Central memory CD8-positive, alpha-beta T cell (primary cell): ENCODE results near the gene SPATA20.
A peak's percentile ranks its signal among the peaks of the same experiment; 100 is the strongest.

Experiments used
- ATAC-seq: fragments of 150-1000 bp; cut with Tn5 transposase; replicated peaks from 2 replicates; pipeline ENCODE4 v1.10.0; 2022; ENCODE audit warnings: mild to moderate bottlenecking, moderate FRiP score, moderate number of reproducible peaks; ENCODE audit not compliant: poor library complexity, severe bottlenecking; ENCODE audit errors: extremely low read depth
- DNase-seq, 2 donors: peaks; one replicate each; pipeline ENCODE4 v3.0.0; 2021; ENCODE audit warnings: low spot score in 2 of 2
- H3K27ac Mint-ChIP-seq: one replicate; pipeline ENCODE4 v1.8.0; 2022; ENCODE audit warnings: low read depth, mild to moderate bottlenecking, moderate library complexity, mixed read lengths
- H3K27me3 Mint-ChIP-seq: one replicate; pipeline ENCODE4 v1.8.0; 2022; ENCODE audit warnings: mixed read lengths
- H3K36me3 Mint-ChIP-seq: one replicate; pipeline ENCODE4 v1.8.0; 2022; ENCODE audit warnings: mild to moderate bottlenecking, moderate library complexity, mixed read lengths; ENCODE audit not compliant: insufficient read depth
- H3K4me1 Mint-ChIP-seq: one replicate; pipeline ENCODE4 v1.8.0; 2022; ENCODE audit warnings: mixed read lengths
- H3K4me3 Mint-ChIP-seq: one replicate; pipeline ENCODE4 v1.8.0; 2022; ENCODE audit warnings: mild to moderate bottlenecking, moderate library complexity, mixed read lengths
- H3K9me3 Mint-ChIP-seq: one replicate; pipeline ENCODE4 v1.8.0; 2022; ENCODE audit warnings: mixed read lengths

The SPATA20 gene

DNA sequence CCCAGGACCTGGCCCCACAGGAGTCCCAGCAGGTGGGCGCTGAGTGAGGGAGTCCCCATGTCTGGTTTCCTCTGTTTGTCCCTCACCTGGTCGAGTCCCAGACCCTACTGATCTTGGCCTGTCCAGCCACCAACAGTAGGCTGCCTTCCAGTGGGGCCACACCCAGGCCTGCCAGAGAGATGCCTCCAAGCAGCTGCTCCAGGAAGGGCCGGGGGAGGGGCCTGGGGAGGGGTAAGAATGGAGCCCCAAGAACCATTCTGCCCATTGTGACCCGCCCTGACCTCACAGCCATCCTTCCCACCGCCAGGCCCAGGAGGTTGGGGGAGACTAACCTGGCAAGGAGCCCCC, 736 bp downstream of the SPATA20 start:
- Mint-ChIP-seq H3K36me3 (peaks cover 9% of the 10 kb centered on the region), H3K4me3 (peak overlapping the region; percentile 80), H3K9me3 (no peaks in the 10 kb centered on the region), H3K4me1 (peaks cover 17% of the 10 kb centered on the region), H3K27me3 (peaks cover 16% of the 10 kb centered on the region), H3K27ac (peak overlapping the region; percentile 38)
- ATAC-seq (no peak), DNase-seq (no peak)

DNA sequence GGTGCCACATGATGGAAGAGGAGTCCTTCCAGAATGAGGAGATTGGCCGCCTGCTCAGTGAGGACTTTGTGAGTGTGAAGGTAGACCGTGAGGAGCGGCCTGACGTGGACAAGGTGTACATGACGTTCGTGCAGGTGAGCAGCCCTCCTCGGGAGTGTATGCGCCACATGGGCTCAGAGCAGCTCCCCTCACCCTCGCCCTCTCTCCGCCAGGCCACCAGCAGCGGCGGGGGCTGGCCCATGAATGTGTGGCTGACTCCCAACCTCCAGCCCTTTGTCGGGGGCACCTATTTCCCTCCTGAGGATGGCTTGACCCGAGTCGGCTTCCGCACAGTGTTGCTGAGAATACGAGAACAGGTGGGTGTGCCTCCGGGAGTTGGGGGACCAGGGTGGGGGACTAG, 1.9 kb downstream of the SPATA20 start:
- Mint-ChIP-seq H3K36me3 (peaks cover 9% of the 10 kb centered on the region), H3K9me3 (no peaks in the 10 kb centered on the region), H3K4me3 (no peak overlapping the region), H3K27ac (no peak overlapping the region), H3K27me3 (peaks cover 14% of the 10 kb centered on the region), H3K4me1 (peaks cover 23% of the 10 kb centered on the region)
- DNase-seq (no peak), ATAC-seq (no peak)

DNA sequence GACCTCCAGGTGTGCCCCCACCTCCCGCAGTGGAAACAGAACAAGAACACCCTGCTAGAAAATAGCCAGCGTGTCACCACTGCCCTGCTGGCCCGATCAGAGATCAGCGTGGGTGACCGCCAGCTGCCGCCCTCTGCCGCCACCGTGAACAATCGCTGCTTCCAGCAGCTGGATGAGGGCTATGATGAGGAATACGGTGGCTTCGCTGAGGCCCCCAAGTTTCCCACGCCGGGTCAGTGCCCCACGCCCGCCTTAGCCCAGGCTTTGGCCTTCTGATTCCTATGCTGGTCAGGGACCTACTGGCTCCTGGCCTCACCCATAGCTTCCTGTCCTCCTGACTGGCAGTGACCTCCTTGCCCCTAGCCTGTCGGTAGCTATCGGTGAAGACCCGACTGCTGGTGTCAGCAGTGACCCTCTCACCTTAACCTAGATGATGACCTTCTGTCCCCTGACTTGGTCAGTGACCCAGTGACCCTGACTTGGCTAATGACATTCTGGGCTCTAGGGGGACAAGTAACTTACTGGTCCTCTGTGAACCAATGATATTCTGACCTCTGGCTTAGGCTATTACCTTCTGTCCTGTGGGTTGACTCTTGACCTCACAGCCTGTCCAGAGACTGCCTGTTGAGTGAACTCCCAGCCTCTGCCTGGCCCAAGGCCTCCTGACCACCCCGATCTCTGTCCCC, 2.4 kb downstream of the SPATA20 start:
- Mint-ChIP-seq H3K27me3 (peaks cover 8% of the 10 kb centered on the region), H3K9me3 (no peaks in the 10 kb centered on the region), H3K36me3 (peaks cover 9% of the 10 kb centered on the region), H3K27ac (no peak overlapping the region), H3K4me1 (peaks cover 23% of the 10 kb centered on the region), H3K4me3 (no peak overlapping the region)
- DNase-seq (no peak), ATAC-seq (no peak)

DNA sequence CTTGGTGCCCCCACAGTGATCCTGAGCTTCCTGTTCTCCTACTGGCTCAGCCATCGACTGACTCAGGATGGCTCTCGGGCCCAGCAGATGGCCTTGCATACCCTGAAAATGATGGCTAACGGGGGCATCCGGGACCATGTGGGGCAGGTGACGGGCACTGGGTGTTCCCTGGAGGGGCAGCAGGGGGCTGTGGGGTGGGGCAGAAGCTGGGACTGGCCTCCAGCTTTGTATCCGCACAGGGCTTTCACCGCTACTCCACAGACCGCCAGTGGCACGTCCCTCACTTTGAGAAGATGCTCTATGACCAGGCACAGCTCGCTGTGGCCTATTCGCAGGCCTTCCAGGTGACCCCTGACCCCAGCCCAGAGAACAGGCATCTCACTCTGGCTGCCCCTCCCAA, 3.0 kb downstream of the SPATA20 start:
- Mint-ChIP-seq H3K27me3 (peaks cover 2% of the 10 kb centered on the region), H3K4me1 (peaks cover 23% of the 10 kb centered on the region), H3K9me3 (no peaks in the 10 kb centered on the region), H3K36me3 (peaks cover 9% of the 10 kb centered on the region), H3K4me3 (no peak overlapping the region), H3K27ac (no peak overlapping the region)
- DNase-seq, result no peak
- ATAC-seq, result no peak

DNA sequence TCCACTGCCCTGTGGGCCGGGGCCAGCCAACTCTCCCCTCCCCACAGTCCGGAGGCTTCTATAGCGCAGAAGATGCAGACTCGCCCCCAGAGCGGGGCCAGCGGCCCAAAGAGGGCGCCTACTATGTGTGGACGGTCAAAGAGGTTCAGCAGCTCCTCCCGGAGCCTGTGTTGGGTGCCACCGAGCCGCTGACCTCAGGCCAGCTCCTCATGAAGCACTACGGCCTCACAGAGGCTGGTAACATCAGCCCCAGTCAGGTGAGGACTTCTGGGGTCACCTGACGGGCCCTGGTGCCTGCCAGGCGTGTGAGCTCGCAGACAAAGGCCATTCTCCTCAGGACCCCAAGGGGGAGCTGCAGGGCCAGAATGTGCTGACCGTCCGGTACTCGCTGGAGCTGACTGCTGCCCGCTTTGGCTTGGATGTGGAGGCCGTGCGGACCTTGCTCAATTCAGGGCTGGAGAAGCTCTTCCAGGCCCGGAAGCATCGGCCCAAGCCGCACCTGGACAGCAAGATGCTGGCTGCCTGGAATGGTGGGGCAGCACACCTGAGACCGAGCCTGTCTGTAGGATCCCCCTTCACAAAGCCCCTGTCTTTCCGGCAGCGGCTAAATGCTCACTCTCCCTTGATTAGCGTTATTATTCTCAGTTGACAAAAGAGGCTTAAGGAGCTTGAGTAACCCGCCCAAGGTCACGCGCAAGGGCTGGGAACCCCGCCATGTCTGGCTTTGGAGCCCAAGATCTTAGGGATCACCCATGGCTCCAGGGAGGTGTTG, 3.9 kb downstream of the SPATA20 start:
- DNase-seq, result no peak
- no peaks in the 10 kb centered on the region for H3K27me3 Mint-ChIP-seq
- ATAC-seq, result no peak
- H3K4me3 Mint-ChIP-seq, result no peak overlapping the region
- H3K9me3 Mint-ChIP-seq, result no peaks in the 10 kb centered on the region
- peaks cover 23% of the 10 kb centered on the region for H3K4me1 Mint-ChIP-seq
- peaks cover 9% of the 10 kb centered on the region for H3K36me3 Mint-ChIP-seq
- no peak overlapping the region for H3K27ac Mint-ChIP-seq

DNA sequence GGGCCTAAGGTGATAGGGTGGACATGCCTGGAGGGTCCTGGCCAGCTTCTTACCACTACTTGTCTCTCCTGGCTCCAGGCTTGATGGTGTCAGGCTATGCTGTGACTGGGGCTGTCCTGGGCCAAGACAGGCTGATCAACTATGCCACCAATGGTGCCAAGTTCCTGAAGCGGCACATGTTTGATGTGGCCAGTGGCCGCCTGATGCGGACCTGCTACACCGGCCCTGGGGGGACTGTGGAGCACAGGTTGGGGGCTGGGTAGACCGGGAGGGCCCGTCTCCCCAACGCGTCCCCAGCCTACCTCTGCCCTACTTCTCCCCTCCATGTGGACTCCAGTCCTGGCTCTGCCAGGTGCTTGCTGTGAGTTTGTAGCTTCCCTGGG, 4.5 kb downstream of the SPATA20 start:
- Mint-ChIP-seq H3K27ac (no peak overlapping the region), H3K27me3 (no peaks in the 10 kb centered on the region), H3K9me3 (no peaks in the 10 kb centered on the region), H3K4me1 (peaks cover 23% of the 10 kb centered on the region), H3K36me3 (peaks cover 9% of the 10 kb centered on the region), H3K4me3 (no peak overlapping the region)
- DNase-seq (no peak), ATAC-seq (no peak)

DNA sequence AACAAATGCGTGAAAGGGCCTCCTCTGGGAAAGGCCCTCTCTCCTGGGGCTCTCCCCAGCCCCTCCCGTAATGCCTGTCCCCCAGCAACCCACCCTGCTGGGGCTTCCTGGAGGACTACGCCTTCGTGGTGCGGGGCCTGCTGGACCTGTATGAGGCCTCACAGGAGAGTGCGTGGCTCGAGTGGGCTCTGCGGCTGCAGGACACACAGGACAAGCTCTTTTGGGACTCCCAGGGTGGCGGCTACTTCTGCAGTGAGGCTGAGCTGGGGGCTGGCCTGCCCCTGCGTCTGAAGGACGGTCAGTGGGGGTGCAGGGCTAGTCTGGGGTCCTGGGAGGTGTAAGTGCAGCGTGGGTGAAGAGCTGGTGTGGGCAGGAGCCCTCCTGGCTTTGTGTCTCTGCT, 4.9 kb downstream of the SPATA20 start:
- H3K4me3 Mint-ChIP-seq, result no peak overlapping the region
- peaks cover 7% of the 10 kb centered on the region for H3K36me3 Mint-ChIP-seq
- H3K4me1 Mint-ChIP-seq, result peaks cover 19% of the 10 kb centered on the region
- DNase-seq (no peak), ATAC-seq (no peak)
- no peaks in the 10 kb centered on the region for H3K27me3 Mint-ChIP-seq
- no peaks in the 10 kb centered on the region for H3K9me3 Mint-ChIP-seq
- no peak overlapping the region for H3K27ac Mint-ChIP-seq

DNA sequence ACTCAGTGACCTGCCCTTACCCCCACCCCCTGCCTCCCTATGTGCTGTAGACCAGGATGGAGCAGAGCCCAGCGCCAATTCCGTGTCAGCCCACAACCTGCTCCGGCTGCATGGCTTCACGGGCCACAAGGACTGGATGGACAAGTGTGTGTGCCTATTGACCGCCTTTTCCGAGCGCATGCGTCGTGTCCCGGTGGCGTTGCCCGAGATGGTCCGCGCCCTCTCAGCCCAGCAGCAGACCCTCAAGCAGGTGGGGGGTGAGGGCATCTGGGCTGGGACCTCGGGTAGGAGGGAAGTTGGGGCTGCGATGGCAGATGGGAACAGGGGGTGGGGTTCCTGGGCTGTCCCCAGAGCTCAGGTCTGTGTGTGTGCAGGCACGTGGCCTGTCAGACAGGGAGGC, 7.2 kb downstream of the SPATA20 start:
- ATAC-seq, result no peak
- Mint-ChIP-seq H3K27ac (no peak overlapping the region), H3K9me3 (no peaks in the 10 kb centered on the region)

DNA sequence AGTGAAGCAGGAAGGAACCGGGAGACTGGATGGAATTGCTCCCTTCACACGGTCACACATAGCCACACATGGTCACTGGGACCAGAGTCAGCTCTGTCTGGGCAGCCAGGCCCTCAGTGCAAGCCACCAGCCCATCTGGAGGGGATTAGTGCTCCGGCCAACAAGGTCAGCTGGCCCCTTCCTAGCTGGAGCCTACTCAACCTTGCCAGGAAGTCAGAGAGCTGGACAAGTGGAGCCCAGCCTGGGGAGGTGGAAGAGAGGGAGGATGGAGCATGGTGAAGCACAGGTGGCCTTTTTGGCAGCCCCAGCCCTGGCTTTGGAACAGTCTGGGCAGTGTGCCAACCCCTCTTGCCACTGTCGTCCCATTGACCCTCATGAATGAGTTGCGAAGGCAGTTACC, 9.8 kb downstream of the SPATA20 start:
- no peak for DNase-seq
- H3K4me1 Mint-ChIP-seq, result peaks cover 19% of the 10 kb centered on the region
- no peaks in the 10 kb centered on the region for H3K9me3 Mint-ChIP-seq
- peaks cover 6% of the 10 kb centered on the region for H3K36me3 Mint-ChIP-seq
- ATAC-seq, result no peak
- no peak overlapping the region for H3K4me3 Mint-ChIP-seq
- H3K27ac Mint-ChIP-seq, result no peak overlapping the region
- peaks cover 33% of the 10 kb centered on the region for H3K27me3 Mint-ChIP-seq

More for the DNA sequence above, 7.2 kb downstream of the SPATA20 start:
- DNase-seq, result no peak
- Mint-ChIP-seq H3K4me3 (no peak overlapping the region), H3K36me3 (peaks cover 8% of the 10 kb centered on the region), H3K27me3 (peaks cover 21% of the 10 kb centered on the region), H3K4me1 (peaks cover 14% of the 10 kb centered on the region)

DNA sequence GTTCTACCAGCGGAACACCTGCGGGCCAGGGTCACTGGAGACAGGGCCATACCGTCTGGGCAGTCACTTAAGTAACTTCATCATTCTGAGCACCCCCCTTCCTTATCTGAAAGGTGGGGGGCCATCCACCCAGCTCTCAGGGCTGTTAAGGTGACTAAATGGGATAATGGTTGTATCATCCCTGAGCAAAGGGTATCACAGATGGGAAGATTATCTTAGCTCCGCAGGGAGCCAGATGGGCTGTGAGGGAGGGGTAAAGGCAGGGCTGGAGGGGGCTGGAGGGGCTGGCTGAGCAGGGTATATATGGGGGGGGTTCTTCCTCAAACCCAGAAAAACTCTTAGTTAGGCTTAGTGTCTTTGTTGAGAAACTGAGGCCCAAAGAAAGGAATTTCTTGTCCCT, 10.7 kb downstream of the SPATA20 start:
- H3K27me3 Mint-ChIP-seq, result peaks cover 41% of the 10 kb centered on the region
- DNase-seq (no peak), ATAC-seq (no peak)
- H3K4me3 Mint-ChIP-seq, result no peak overlapping the region
- H3K9me3 Mint-ChIP-seq, result no peaks in the 10 kb centered on the region
- H3K36me3 Mint-ChIP-seq, result peaks cover 5% of the 10 kb centered on the region
- no peak overlapping the region for H3K27ac Mint-ChIP-seq
- H3K4me1 Mint-ChIP-seq, result peaks cover 27% of the 10 kb centered on the region

DNA sequence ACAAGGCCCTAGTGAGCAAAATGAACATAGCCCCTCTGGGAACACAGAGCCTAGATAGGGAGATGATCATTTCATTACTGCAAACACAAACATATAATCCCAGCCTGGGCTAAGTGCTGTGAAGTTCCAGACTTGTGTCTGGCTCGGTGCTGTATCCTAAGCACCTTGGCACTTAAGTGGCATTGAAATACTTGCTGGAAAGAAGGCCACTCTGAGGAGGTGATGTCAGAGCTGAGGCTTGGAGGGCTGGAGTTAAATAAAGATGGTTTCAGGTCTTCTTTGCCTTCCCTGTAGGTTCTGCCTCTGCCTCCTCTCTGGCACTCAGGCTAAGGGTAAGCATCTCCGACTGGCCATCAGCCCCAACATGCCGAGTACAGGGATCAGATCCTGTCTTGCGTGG, 11.1 kb downstream of the SPATA20 start:
- H3K4me3 Mint-ChIP-seq, result peak overlapping the region; percentile 76
- peaks cover 27% of the 10 kb centered on the region for H3K4me1 Mint-ChIP-seq
- no peak for ATAC-seq
- H3K27me3 Mint-ChIP-seq, result peaks cover 46% of the 10 kb centered on the region
- no peak for DNase-seq
- H3K36me3 Mint-ChIP-seq, result peaks cover 5% of the 10 kb centered on the region
- H3K9me3 Mint-ChIP-seq, result no peaks in the 10 kb centered on the region
- no peak overlapping the region for H3K27ac Mint-ChIP-seq

DNA sequence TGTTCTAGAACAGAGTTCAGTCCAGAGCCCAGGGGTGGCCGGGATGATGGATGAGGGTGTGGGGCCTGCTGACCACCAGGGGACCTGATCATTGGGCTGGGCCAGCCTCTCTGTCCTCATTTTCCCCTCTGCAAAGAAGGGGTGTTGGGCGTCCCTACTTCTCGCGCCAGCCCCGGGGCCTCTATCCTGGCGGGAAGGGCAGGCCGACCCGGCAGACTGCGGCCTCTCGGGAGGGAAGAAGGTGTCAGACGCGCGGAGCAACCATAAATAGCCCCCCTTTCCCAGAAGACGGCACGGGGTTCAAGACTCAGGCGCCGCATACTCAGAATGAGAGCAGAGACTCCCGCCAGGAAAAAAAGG, 11.6 kb downstream of the SPATA20 start:
- no peak overlapping the region for H3K27ac Mint-ChIP-seq
- peaks cover 51% of the 10 kb centered on the region for H3K27me3 Mint-ChIP-seq
- H3K9me3 Mint-ChIP-seq, result no peaks in the 10 kb centered on the region
- H3K36me3 Mint-ChIP-seq, result peaks cover 5% of the 10 kb centered on the region
- H3K4me3 Mint-ChIP-seq, result peak overlapping the region; percentile 76
- DNase-seq (no peak), ATAC-seq (no peak)
- peaks cover 24% of the 10 kb centered on the region for H3K4me1 Mint-ChIP-seq

DNA sequence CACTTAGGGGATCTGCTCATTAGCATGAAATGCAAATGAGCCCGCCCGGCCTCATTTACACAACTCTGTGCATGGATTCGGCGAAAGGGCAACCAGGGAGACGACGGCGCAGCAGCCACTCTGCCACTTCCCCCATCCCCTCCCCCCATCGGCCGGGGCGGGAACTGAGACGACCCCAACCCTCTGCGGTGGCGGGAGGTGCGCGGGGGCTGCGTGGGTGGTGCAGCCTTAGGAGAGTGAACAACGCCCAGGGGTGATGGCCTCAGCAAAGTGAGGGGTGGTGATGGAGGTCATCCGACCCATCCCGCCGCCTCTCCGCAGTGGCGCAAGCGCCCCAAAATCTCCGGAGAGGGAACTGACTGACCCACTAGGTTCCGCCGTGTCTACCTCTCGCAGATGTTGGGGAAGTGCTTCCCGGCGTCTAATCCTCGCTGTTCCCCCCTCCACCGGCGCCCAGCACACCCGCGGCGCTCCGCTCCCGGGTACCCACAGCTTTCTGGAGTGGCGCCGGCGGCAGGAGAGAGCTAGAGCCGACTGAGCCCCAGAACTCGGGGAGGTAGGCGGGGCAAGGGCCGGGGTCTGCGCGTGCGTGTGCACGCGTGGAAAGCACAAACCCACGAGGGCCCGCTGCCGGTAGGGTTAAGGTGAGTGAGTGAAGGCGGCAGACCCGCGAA, 12.1 kb downstream of the SPATA20 start:
- H3K9me3 Mint-ChIP-seq, result no peaks in the 10 kb centered on the region
- peaks cover 5% of the 10 kb centered on the region for H3K36me3 Mint-ChIP-seq
- no peak for DNase-seq
- H3K4me1 Mint-ChIP-seq, result peaks cover 21% of the 10 kb centered on the region
- H3K27me3 Mint-ChIP-seq, result peaks cover 56% of the 10 kb centered on the region
- ATAC-seq, result no peak
- no peak overlapping the region for H3K27ac Mint-ChIP-seq
- H3K4me3 Mint-ChIP-seq, result peak overlapping the region; percentile 76
